ENCODE data around the gene PDXP.

PDXP gene

DNA sequence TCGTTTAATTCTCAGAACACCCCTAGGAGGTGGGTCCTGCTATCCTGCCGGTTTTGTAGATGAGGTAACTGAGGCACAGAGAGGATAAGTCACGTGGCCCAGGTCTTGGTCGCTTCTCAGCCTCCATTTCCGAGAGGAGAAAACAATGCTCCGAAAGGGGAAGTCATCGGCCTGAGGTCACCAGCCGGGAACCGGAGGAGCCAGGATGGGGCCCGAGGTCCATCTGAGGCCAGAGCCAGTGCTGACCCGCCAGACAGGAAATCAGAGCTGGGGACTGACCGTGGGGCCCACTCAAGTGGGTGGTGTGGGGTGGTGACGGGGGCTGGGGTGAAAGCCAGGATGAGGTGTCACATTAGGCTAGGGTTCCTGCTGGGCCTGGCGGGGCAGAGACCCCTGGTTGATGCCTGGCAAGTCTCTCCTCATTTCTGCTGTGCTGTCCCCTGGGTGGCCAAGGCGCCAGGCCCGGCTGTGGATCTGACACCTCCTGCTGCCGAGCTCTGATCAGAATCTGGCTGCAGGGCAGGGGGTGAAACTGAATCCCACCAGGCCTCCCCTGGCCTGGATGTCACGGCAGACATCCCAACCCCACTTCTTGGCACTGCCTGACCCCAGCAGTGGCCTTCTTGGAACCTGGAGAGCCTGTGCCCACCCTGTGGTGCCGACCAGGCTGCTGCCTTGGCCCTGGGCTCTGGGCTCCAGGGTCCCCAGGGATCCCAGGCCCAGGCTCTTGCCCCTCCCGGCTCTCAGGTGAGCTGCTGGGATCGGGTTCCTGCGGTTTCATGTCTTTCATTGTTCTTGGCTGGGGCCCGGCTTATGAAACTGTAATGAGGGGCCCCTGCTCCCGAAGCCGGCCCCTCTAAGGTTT lies 50.3 kb downstream of the PDXP start:
- Mint-ChIP-seq H3K27ac (no peak overlapping the region), H3K27me3 (no peaks in the 10 kb centered on the region), H3K4me3 (no peak overlapping the region), H3K9me3 (no peaks in the 10 kb centered on the region), H3K4me1 (ENCODE audit: low read depth in 2 of 2) (peaks cover 0 to 2% of the 10 kb centered on the region in 2 donors), H3K36me3 (ENCODE audit: insufficient read depth) (peaks cover 6% of the 10 kb centered on the region)
- no peak for DNase-seq
- ATAC-seq (replicated peaks) = no peak

DNA sequence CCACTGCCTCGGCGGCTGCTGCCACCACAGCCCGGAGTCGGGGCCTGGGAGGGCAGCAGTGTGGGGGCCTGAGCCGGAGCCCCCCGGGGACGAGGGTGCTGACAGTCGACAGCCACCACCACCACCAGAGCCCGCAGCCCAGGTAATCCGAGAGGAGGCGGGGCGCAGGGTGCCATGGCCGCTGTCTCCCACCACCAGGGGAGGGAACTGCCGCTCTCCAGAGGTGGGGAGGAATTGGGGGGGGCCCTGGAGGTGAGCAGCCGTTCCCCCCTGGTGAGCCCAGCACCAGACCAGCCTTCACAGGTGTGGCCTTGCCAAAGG lies 50.9 kb downstream of the PDXP start:
- no peaks in the 10 kb centered on the region for H3K9me3 Mint-ChIP-seq
- no peak for DNase-seq
- H3K27me3 Mint-ChIP-seq = no peaks in the 10 kb centered on the region
- peaks cover 0 to 2% of the 10 kb centered on the region in 2 donors for H3K4me1 Mint-ChIP-seq (ENCODE audit: low read depth in 2 of 2)
- peak overlapping the region in 1 of 2 donors; percentile 8 for H3K27ac Mint-ChIP-seq
- no peak overlapping the region for H3K4me3 Mint-ChIP-seq
- H3K36me3 Mint-ChIP-seq (ENCODE audit: insufficient read depth) = peaks cover 6% of the 10 kb centered on the region
- no peak for ATAC-seq (replicated peaks)

- peaks cover 3% of the 10 kb centered on the region for H3K36me3 Mint-ChIP-seq (ENCODE audit: insufficient read depth)
- no peak overlapping the region for H3K4me3 Mint-ChIP-seq
- H3K27me3 Mint-ChIP-seq = no peaks in the 10 kb centered on the region
- no peak overlapping the region for H3K27ac Mint-ChIP-seq
- no peak for ATAC-seq (replicated peaks)
- H3K4me1 Mint-ChIP-seq (ENCODE audit: low read depth in 2 of 2) = peaks cover 0 to 2% of the 10 kb centered on the region in 2 donors
- no peaks in the 10 kb centered on the region for H3K9me3 Mint-ChIP-seq
- DNase-seq = no peak
Observed at GRCh38 chr22:37710675-37711074, 52.2 kb downstream of the PDXP start.

GRCh38 chr22:37711490-37711889 lies 53.0 kb downstream of the PDXP start:
- H3K36me3 Mint-ChIP-seq (ENCODE audit: insufficient read depth) = peaks cover 3% of the 10 kb centered on the region
- H3K27ac Mint-ChIP-seq = no peak overlapping the region
- ATAC-seq (replicated peaks) (no peak), DNase-seq (no peak)
- no peak overlapping the region for H3K4me3 Mint-ChIP-seq
- H3K9me3 Mint-ChIP-seq = no peaks in the 10 kb centered on the region
- H3K4me1 Mint-ChIP-seq (ENCODE audit: low read depth in 2 of 2) = peaks cover 0 to 2% of the 10 kb centered on the region in 2 donors
- no peaks in the 10 kb centered on the region for H3K27me3 Mint-ChIP-seq

- no peaks in the 10 kb centered on the region for H3K27me3 Mint-ChIP-seq
- no peak overlapping the region for H3K4me3 Mint-ChIP-seq
- ATAC-seq (replicated peaks) = no peak
- H3K27ac Mint-ChIP-seq = peak overlapping the region in 1 of 2 donors; percentile 75
- no peaks in the 10 kb centered on the region for H3K9me3 Mint-ChIP-seq
- DNase-seq = no peak
- H3K4me1 Mint-ChIP-seq (ENCODE audit: low read depth in 2 of 2) = peaks cover 0 to 2% of the 10 kb centered on the region in 2 donors
- H3K36me3 Mint-ChIP-seq (ENCODE audit: insufficient read depth) = peaks cover 6% of the 10 kb centered on the region
Observed at GRCh38 chr22:37713761-37714160, 55.2 kb downstream of the PDXP start.

GRCh38 chr22:37714634-37715033 lies 56.1 kb downstream of the PDXP start:
- peaks cover 0 to 2% of the 10 kb centered on the region in 2 donors for H3K4me1 Mint-ChIP-seq (ENCODE audit: low read depth in 2 of 2)
- H3K27ac Mint-ChIP-seq = no peak overlapping the region
- peaks cover 6% of the 10 kb centered on the region for H3K36me3 Mint-ChIP-seq (ENCODE audit: insufficient read depth)
- H3K27me3 Mint-ChIP-seq = no peaks in the 10 kb centered on the region
- ATAC-seq (replicated peaks) (no peak), DNase-seq (no peak)
- no peaks in the 10 kb centered on the region for H3K9me3 Mint-ChIP-seq
- no peak overlapping the region for H3K4me3 Mint-ChIP-seq

DNA sequence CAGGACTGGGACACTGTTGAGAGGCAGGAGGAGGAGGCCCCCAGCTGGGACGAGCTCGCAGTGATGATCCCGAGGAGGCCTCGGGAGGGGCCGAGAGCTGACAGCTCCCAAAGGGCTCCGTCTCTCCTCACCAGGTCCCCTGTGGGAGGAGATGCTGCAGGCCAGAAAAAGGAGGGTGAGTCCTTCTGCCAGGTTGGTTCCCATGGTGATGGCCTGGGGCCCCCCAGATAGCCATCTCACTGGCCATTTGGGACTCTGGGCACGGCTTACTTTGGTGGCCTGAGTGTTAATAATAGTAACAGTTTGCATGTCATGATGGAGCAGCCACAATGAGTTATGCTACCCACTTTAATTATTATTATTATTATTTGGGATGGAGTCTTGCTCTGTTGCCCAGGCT lies 57.2 kb downstream of the PDXP start:
- no peaks in the 10 kb centered on the region for H3K4me1 Mint-ChIP-seq (ENCODE audit: low read depth in 2 of 2)
- H3K27ac Mint-ChIP-seq = no peak overlapping the region
- ATAC-seq (replicated peaks) = no peak
- H3K4me3 Mint-ChIP-seq = no peak overlapping the region
- H3K36me3 Mint-ChIP-seq (ENCODE audit: insufficient read depth) = peaks cover 6% of the 10 kb centered on the region
- no peaks in the 10 kb centered on the region for H3K27me3 Mint-ChIP-seq
- DNase-seq = no peak
- H3K9me3 Mint-ChIP-seq = no peaks in the 10 kb centered on the region

All from effector memory CD8-positive, alpha-beta T cell (primary cell).